Measurements from ENCODE around the gene FOXS1.

Gene FOXS1

DNA sequence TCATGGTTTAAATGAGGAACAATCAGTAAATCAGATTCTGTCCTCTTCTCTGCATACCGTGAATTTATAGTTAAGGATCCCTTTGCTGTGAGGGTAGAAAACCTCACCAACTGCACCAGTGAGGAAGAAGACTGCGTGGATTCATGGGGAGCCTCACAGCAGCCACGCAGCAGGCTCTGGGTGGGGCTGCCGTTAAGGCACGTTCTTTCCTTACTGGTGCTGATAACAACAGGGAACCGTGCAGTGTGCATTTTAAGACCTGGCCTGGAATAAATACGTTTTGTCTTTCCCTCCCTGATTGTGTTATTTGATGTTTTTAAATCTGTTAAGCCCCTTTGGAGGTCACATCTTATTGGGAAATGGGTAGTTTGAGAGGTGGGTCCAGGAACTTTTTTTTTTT, 43.9 kb downstream of the FOXS1 start:
- H3K4me3 ChIP-seq (ENCODE audit: low read length) = no peak overlapping the region
- no peak for DNase-seq
- H3K79me2 ChIP-seq (ENCODE audit: low read length) = no peaks in the 10 kb centered on the region
- no peaks in the 10 kb centered on the region for H3K4me1 ChIP-seq (ENCODE audit: low read length)
- no peaks in the 10 kb centered on the region for H4K20me1 ChIP-seq (ENCODE audit: insufficient read depth, low read length)
- H3F3A ChIP-seq (ENCODE audit: insufficient read depth, low read length) = no peaks in the 10 kb centered on the region
- H3K9me2 ChIP-seq (replicated peaks; ENCODE audit: insufficient read depth, low read length) = no peaks in the 10 kb centered on the region
- no peaks in the 10 kb centered on the region for H3K27me3 ChIP-seq (replicated peaks; ENCODE audit: insufficient read depth, low read length)
- no peak overlapping the region for H3K9ac ChIP-seq (ENCODE audit: low read length)
- no peak for TF ChIP-seq EZH2 (optimal IDR thresholded peaks at IDR 0.05; ENCODE audit: low read depth, low read length)
- no peak for TF ChIP-seq CTCF (IDR thresholded peaks at IDR 0.05; ENCODE audit: low read length)
- no peak for TF ChIP-seq EZH2phosphoT487 (IDR thresholded peaks at IDR 0.05; ENCODE audit: low read length)
- H3K4me2 ChIP-seq (ENCODE audit: low read depth, low read length) = no peak overlapping the region
- H3K27ac ChIP-seq (ENCODE audit: low read length) = no peak overlapping the region
- H2AFZ ChIP-seq (ENCODE audit: low read length) = no peak overlapping the region
- H3K9me3 ChIP-seq (replicated peaks; ENCODE audit: insufficient read depth, low read length) = no peaks in the 10 kb centered on the region
- peaks cover 23% of the 10 kb centered on the region for H3K36me3 ChIP-seq (replicated peaks; ENCODE audit: insufficient read depth, low read length)

GRCh38 chr20:31797364-31797763, 48.0 kb downstream of the FOXS1 start:
- H3K9ac ChIP-seq (ENCODE audit: low read length) = no peak overlapping the region
- H3K4me1 ChIP-seq (ENCODE audit: low read length) = no peaks in the 10 kb centered on the region
- H3K36me3 ChIP-seq (replicated peaks; ENCODE audit: insufficient read depth, low read length) = peaks cover 35% of the 10 kb centered on the region
- no peak overlapping the region for H3K4me3 ChIP-seq (ENCODE audit: low read length)
- 0 out of 2 replicates have a peak, but pooled peaks cover 4% of the 10 kb centered on the region for H3K79me2 ChIP-seq (ENCODE audit: low read length)
- H3K4me2 ChIP-seq (ENCODE audit: low read depth, low read length) = no peak overlapping the region
- no peaks in the 10 kb centered on the region for H4K20me1 ChIP-seq (ENCODE audit: insufficient read depth, low read length)
- H3F3A ChIP-seq (ENCODE audit: insufficient read depth, low read length) = 0 out of 2 replicates have a peak, but pooled peaks cover 3% of the 10 kb centered on the region
- TF ChIP-seq EZH2 (optimal IDR thresholded peaks at IDR 0.05; ENCODE audit: low read depth, low read length) = no peak
- no peak for TF ChIP-seq EZH2phosphoT487 (IDR thresholded peaks at IDR 0.05; ENCODE audit: low read length)
- TF ChIP-seq CTCF (IDR thresholded peaks at IDR 0.05; ENCODE audit: low read length) = no peak
- H3K27ac ChIP-seq (ENCODE audit: low read length) = no peak overlapping the region
- H2AFZ ChIP-seq (ENCODE audit: low read length) = no peak overlapping the region
- H3K9me3 ChIP-seq (replicated peaks; ENCODE audit: insufficient read depth, low read length) = no peaks in the 10 kb centered on the region
- H3K9me2 ChIP-seq (replicated peaks; ENCODE audit: insufficient read depth, low read length) = no peaks in the 10 kb centered on the region
- no peaks in the 10 kb centered on the region for H3K27me3 ChIP-seq (replicated peaks; ENCODE audit: insufficient read depth, low read length)
- no peak for DNase-seq

Data from MM.1S (cell line).